Measurements from ENCODE around the gene SIK2.

GRCh38 chr11:111617286-111617685 is 15.0 kb downstream of the SIK2 start:
- no peak for TF ChIP-seq TAF1 (IDR thresholded peaks at IDR 0.05; ENCODE audit: borderline replicate concordance, insufficient read depth, low read length)
- TF ChIP-seq POLR2AphosphoS5 (IDR thresholded peaks at IDR 0.05; ENCODE audit: low read depth, low read length): no peak
- TF ChIP-seq SIN3A (IDR thresholded peaks at IDR 0.05; ENCODE audit: borderline replicate concordance, insufficient read depth, low read length): no peak
- TF ChIP-seq REST (IDR thresholded peaks at IDR 0.05; ENCODE audit: insufficient read depth in 1 of 2, low read depth in 2 of 2, low read length in 2 of 2): no peak

Data from PFSK-1 (cell line).